ENCODE data around the gene RPS6KC1. TPM values are rescaled to one million over a fixed set of nuclear protein-coding genes. Genes with fewer than 3 reads are reported as not detected.

The RPS6KC1 gene
- total RNA-seq, 1 donor from 2014 or later, result 9.3 TPM

GRCh38 chr1:213266983-213267772, 216.1 kb downstream of the RPS6KC1 start:
- Histone ChIP-seq H3K27ac (replicated peaks) (no peak overlapping the region), H3K4me1 (no peaks in the 10 kb centered on the region), H3K36me3 (peaks cover 11% of the 10 kb centered on the region), H3K9me3 (replicated peaks) (peaks cover 13% of the 10 kb centered on the region), H3K4me3 (no peak overlapping the region), H3K27me3 (ENCODE audit: low read depth) (no peaks in the 10 kb centered on the region)
- intact Hi-C loops (cut with micrococcal nuclease), result no loop called here
- TF ChIP-seq, protein P1, sequence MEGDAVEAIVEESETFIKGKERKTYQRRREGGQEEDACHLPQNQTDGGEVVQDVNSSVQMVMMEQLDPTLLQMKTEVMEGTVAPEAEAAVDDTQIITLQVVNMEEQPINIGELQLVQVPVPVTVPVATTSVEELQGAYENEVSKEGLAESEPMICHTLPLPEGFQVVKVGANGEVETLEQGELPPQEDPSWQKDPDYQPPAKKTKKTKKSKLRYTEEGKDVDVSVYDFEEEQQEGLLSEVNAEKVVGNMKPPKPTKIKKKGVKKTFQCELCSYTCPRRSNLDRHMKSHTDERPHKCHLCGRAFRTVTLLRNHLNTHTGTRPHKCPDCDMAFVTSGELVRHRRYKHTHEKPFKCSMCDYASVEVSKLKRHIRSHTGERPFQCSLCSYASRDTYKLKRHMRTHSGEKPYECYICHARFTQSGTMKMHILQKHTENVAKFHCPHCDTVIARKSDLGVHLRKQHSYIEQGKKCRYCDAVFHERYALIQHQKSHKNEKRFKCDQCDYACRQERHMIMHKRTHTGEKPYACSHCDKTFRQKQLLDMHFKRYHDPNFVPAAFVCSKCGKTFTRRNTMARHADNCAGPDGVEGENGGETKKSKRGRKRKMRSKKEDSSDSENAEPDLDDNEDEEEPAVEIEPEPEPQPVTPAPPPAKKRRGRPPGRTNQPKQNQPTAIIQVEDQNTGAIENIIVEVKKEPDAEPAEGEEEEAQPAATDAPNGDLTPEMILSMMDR (IDR thresholded peaks at IDR 0.05; ENCODE audit: borderline replicate concordance), result no peak
- no peak for DNase-seq

DNA sequence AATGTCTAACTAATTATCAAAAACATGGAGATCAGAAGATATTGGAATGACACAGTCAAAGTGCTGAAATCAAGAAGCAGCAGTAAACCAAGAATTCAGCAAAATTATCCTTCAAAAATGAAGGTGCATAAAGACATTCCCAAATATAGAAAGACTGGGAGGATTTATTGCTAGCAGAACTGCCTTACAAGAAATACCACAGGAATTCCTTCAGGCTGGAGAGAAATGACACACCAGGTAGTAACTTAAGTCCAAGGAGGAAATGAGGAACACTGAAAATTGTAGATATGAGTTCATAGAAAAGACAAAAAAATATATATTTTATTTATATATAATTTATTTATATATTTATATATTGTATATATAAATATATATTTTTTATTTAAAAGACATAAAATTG, 217.2 kb downstream of the RPS6KC1 start:
- H3K4me1 ChIP-seq, result no peaks in the 10 kb centered on the region
- no peaks in the 10 kb centered on the region for H3K27me3 ChIP-seq (ENCODE audit: low read depth)
- H3K4me3 ChIP-seq, result no peak overlapping the region
- no peak for DNase-seq
- intact Hi-C loops (cut with micrococcal nuclease), result no loop called here
- TF ChIP-seq, protein P1 (IDR thresholded peaks at IDR 0.05; ENCODE audit: borderline replicate concordance), result no peak
- peaks cover 11% of the 10 kb centered on the region for H3K36me3 ChIP-seq
- no peak overlapping the region for H3K27ac ChIP-seq (replicated peaks)
- peaks cover 13% of the 10 kb centered on the region for H3K9me3 ChIP-seq (replicated peaks)

- H3K4me1 ChIP-seq, result no peaks in the 10 kb centered on the region
- TF ChIP-seq, protein P1 (IDR thresholded peaks at IDR 0.05; ENCODE audit: borderline replicate concordance), result no peak
- DNase-seq, result no peak
- H3K27me3 ChIP-seq (ENCODE audit: low read depth), result no peaks in the 10 kb centered on the region
- peaks cover 13% of the 10 kb centered on the region for H3K9me3 ChIP-seq (replicated peaks)
- intact Hi-C loops (cut with micrococcal nuclease), result no loop called here
- no peak overlapping the region for H3K4me3 ChIP-seq
- peaks cover 21% of the 10 kb centered on the region for H3K36me3 ChIP-seq
- H3K27ac ChIP-seq (replicated peaks), result no peak overlapping the region
These were observed 218.8 kb downstream of the RPS6KC1 start for GRCh38 chr1:213269829-213270228.

- no peak for DNase-seq
- intact Hi-C loops (cut with micrococcal nuclease), result no loop called here
- H3K36me3 ChIP-seq, result peaks cover 17% of the 10 kb centered on the region
- no peaks in the 10 kb centered on the region for H3K27me3 ChIP-seq (ENCODE audit: low read depth)
- H3K4me1 ChIP-seq, result no peaks in the 10 kb centered on the region
- H3K4me3 ChIP-seq, result no peak overlapping the region
- no peaks in the 10 kb centered on the region for H3K9me3 ChIP-seq (replicated peaks)
- TF ChIP-seq, protein P1 (IDR thresholded peaks at IDR 0.05; ENCODE audit: borderline replicate concordance), result no peak
- H3K27ac ChIP-seq (replicated peaks), result no peak overlapping the region
These were observed 222.5 kb downstream of the RPS6KC1 start for GRCh38 chr1:213273546-213273945.

GRCh38 chr1:213274140-213274539, 223.1 kb downstream of the RPS6KC1 start:
- intact Hi-C loops (cut with micrococcal nuclease), result no loop called here
- H3K4me3 ChIP-seq, result no peak overlapping the region
- TF ChIP-seq, protein P1 (IDR thresholded peaks at IDR 0.05; ENCODE audit: borderline replicate concordance), result no peak
- no peaks in the 10 kb centered on the region for H3K9me3 ChIP-seq (replicated peaks)
- no peaks in the 10 kb centered on the region for H3K27me3 ChIP-seq (ENCODE audit: low read depth)
- peaks cover 17% of the 10 kb centered on the region for H3K36me3 ChIP-seq
- no peaks in the 10 kb centered on the region for H3K4me1 ChIP-seq
- no peak for DNase-seq
- H3K27ac ChIP-seq (replicated peaks), result no peak overlapping the region

Data from left ventricle myocardium inferior (tissue), 1 donor.